SU-DHL-6 (cell line): Measurements from ENCODE around the gene SPACDR.

Experiments
- H2AFZ ChIP-seq: fragments of 200-600 bp; sonication (generic); 2 replicates; pipeline ENCODE4 v1.6.1; 2014; ENCODE audit warnings: low read depth, mild to moderate bottlenecking, moderate library complexity, mixed read lengths, antibody characterized with exemption, low read length; ENCODE audit not compliant: severe bottlenecking
- H3F3A ChIP-seq: fragments of 200-600 bp; shearing (Covaris generic); 2 replicates; pipeline ENCODE4 v1.6.0; 2016; ENCODE audit warnings: antibody characterized with exemption, mild to moderate bottlenecking; ENCODE audit not compliant: insufficient read depth
- H3K27ac ChIP-seq: fragments of 200-600 bp; sonication (generic); 2 replicates; pipeline ENCODE4 v1.5.1; 2016; ENCODE audit warnings: low read depth, mild to moderate bottlenecking, low read length, moderate library complexity, mixed read lengths
- H3K27me3 ChIP-seq: fragments of 200-600 bp; sonication (generic), shearing (Covaris generic); 2 replicates; pipeline ENCODE4 v1.6.0; 2014; ENCODE audit warnings: mild to moderate bottlenecking, low read length
- H3K36me3 ChIP-seq: fragments of 200-600 bp; sonication (generic); 2 replicates; pipeline ENCODE4 v1.6.1; 2014; ENCODE audit warnings: mild to moderate bottlenecking, low read length, mixed read lengths
- H3K4me2 ChIP-seq: fragments of 300-600, 200-600 bp; shearing (Covaris generic), sonication (generic); 2 replicates; pipeline ENCODE4 v1.6.0; 2014; ENCODE audit warnings: low read length, low read depth, mild to moderate bottlenecking; ENCODE audit not compliant: poor library complexity, severe bottlenecking
- H3K4me3 ChIP-seq: fragments of 200-600 bp; sonication (generic); 2 replicates; pipeline ENCODE4 v1.5.1; 2014; ENCODE audit warnings: antibody characterized with exemption, low read length, mild to moderate bottlenecking, mixed read lengths; ENCODE audit not compliant: insufficient read depth, poor library complexity, severe bottlenecking
- H3K79me2 ChIP-seq: fragments of 200-600 bp; sonication (generic); 2 replicates; pipeline ENCODE4 v1.6.1; 2014; ENCODE audit warnings: mild to moderate bottlenecking, low read length, moderate library complexity; ENCODE audit not compliant: insufficient read depth
- H3K9ac ChIP-seq: fragments of 200-600 bp; sonication (generic); 2 replicates; pipeline ENCODE4 v1.7.0; 2014; ENCODE audit warnings: mild to moderate bottlenecking, low read length
- H3K9me2 ChIP-seq: fragments of 200-600 bp; sonication (generic); replicated peaks from 2 replicates; pipeline ENCODE4 v1.6.1; 2014; ENCODE audit warnings: low read length; ENCODE audit not compliant: insufficient read depth
- H3K9me3 ChIP-seq: fragments of 200-600 bp; sonication (generic); 2 replicates; pipeline ENCODE4 v1.6.1; 2014; ENCODE audit warnings: low read length, mixed read lengths; ENCODE audit not compliant: insufficient read depth
- H4K20me1 ChIP-seq: fragments of 200-600 bp; sonication (generic); 2 replicates; pipeline ENCODE4 v1.6.1; 2014; ENCODE audit warnings: low read depth, mild to moderate bottlenecking, antibody characterized with exemption, low read length, moderate library complexity, mixed read lengths
- CTCF ChIP-seq: fragments of 200-600 bp; sonication (generic); IDR thresholded peaks from one replicate; pipeline ENCODE4 v1.5.1; 2017; ENCODE audit warnings: antibody characterized with exemption, mild to moderate bottlenecking, low read length, moderate library complexity; ENCODE audit not compliant: insufficient read depth, poor library complexity, severe bottlenecking
- EZH2phosphoT487 ChIP-seq: fragments of 200-600 bp; sonication (generic), shearing (Covaris generic); conservative IDR thresholded peaks from 2 replicates; pipeline ENCODE4 v1.6.1; 2018; ENCODE audit warnings: mild to moderate bottlenecking, antibody characterized with exemption, low read length, moderate library complexity, mixed read lengths

The SPACDR gene

GRCh38 chr7:100434297-100435144 lies 29.5 kb downstream of the SPACDR start:
- Histone ChIP-seq H3F3A (peaks cover 72% of the 10 kb centered on the region), H3K4me3 (peak overlapping the region; percentile 95), H3K36me3 (no peaks in the 10 kb centered on the region), H3K79me2 (peaks cover 41% of the 10 kb centered on the region), H3K9me2 (no peaks in the 10 kb centered on the region), H3K27ac (peak overlapping the region; percentile 89), H3K9me3 (no peaks in the 10 kb centered on the region), H3K4me2 (peak overlapping the region; percentile 90), H3K9ac (peak overlapping the region; percentile 96), H4K20me1 (no peaks in the 10 kb centered on the region), H2AFZ (no peak overlapping the region), H3K27me3 (no peaks in the 10 kb centered on the region)
- TF ChIP-seq CTCF (no peak), EZH2phosphoT487 (no peak)

- H3K9me3 ChIP-seq = no peaks in the 10 kb centered on the region
- no peak overlapping the region for H3K4me3 ChIP-seq
- no peaks in the 10 kb centered on the region for H3K9me2 ChIP-seq
- peak overlapping the region; percentile 89 for H3K27ac ChIP-seq
- no peaks in the 10 kb centered on the region for H4K20me1 ChIP-seq
- no peaks in the 10 kb centered on the region for H3K36me3 ChIP-seq
- peaks cover 41% of the 10 kb centered on the region for H3K79me2 ChIP-seq
- peak overlapping the region; percentile 90 for H3K4me2 ChIP-seq
- H3K27me3 ChIP-seq = no peaks in the 10 kb centered on the region
- peaks cover 72% of the 10 kb centered on the region for H3F3A ChIP-seq
- no peak overlapping the region for H2AFZ ChIP-seq
- peak overlapping the region; percentile 96 for H3K9ac ChIP-seq
- TF ChIP-seq EZH2phosphoT487 (no peak), CTCF (no peak)
These were observed 30.3 kb downstream of the SPACDR start for GRCh38 chr7:100433592-100434296.

GRCh38 chr7:100433276-100433591 lies 30.8 kb downstream of the SPACDR start:
- peak overlapping the region; percentile 89 for H3K27ac ChIP-seq
- no peaks in the 10 kb centered on the region for H3K36me3 ChIP-seq
- no peaks in the 10 kb centered on the region for H3K9me3 ChIP-seq
- peaks cover 41% of the 10 kb centered on the region for H3K79me2 ChIP-seq
- H2AFZ ChIP-seq = no peak overlapping the region
- H3K27me3 ChIP-seq = no peaks in the 10 kb centered on the region
- TF ChIP-seq EZH2phosphoT487 (no peak), CTCF (no peak)
- H3K4me3 ChIP-seq = no peak overlapping the region
- H4K20me1 ChIP-seq = no peaks in the 10 kb centered on the region
- H3K4me2 ChIP-seq = no peak overlapping the region
- no peaks in the 10 kb centered on the region for H3K9me2 ChIP-seq
- H3F3A ChIP-seq = peaks cover 70% of the 10 kb centered on the region
- peak overlapping the region; percentile 96; the same call in 1 of the 2 replicates for H3K9ac ChIP-seq
